IMR-90 (cell line): ENCODE measurements around the gene ARHGEF17. TPM values are rescaled to one million over a fixed set of nuclear protein-coding genes. Genes with fewer than 3 reads are reported as not detected.

Source experiments
- ATAC-seq: fragments of 200-7000 bp; cut with Tn5 transposase; 2 replicates; pipeline ENCODE4 v1.9.1; 2020; ENCODE audit warnings: low read depth, mild to moderate bottlenecking, moderate library complexity
- BruUV-seq: library from RNA; stranded (reverse); fragments of 400-500 nt; replicated peaks from 2 replicates; lab custom pipeline; 2021; lab: Mats Ljungman, UMichigan
- CTCF ChIA-PET: fragments of 300-600 bp; formaldehyde crosslinking; extraction: SDS; loops from one replicate; lab custom pipeline; 2021; ENCODE audit warnings: antibody characterized with exemption; lab: Yijun Ruan, JAX
- POLR2A ChIA-PET: fragments of 300-600 bp; sonication (Branson Sonifier 250); formaldehyde crosslinking; loops from one replicate; lab custom pipeline; 2022; ENCODE audit warnings: antibody characterized with exemption; ENCODE audit not compliant: unreplicated experiment; lab: Charles Lee
- DNase-seq: peaks from one replicate; pipeline ENCODE4 v3.0.0; 2013
- H2AFZ ChIP-seq: replicated peaks from 2 replicates; pipeline ENCODE3; 2013; ENCODE audit warnings: low read length, mild to moderate bottlenecking; ENCODE audit not compliant: poor library complexity
- H2AK5ac ChIP-seq: 2 replicates; pipeline ENCODE4 v1.6.1; 2013; ENCODE audit warnings: low read depth, low read length, inconsistent platforms
- H2AK9ac ChIP-seq: replicated peaks from 2 replicates; pipeline ENCODE3; 2013; ENCODE audit warnings: mild to moderate bottlenecking, low read depth, low read length, moderate library complexity; ENCODE audit not compliant: poor library complexity
- H2BK120ac ChIP-seq: 2 replicates; pipeline ENCODE4 v1.6.1; 2013; ENCODE audit warnings: low read depth, low read length, inconsistent platforms
- H2BK15ac ChIP-seq: 3 replicates; pipeline ENCODE4 v1.6.1; 2013; ENCODE audit warnings: low read depth, low read length, inconsistent platforms
- H2BK20ac ChIP-seq: 2 replicates; pipeline ENCODE4 v1.6.1; 2013; ENCODE audit warnings: low read depth, mild to moderate bottlenecking, inconsistent platforms, low read length, moderate library complexity
- H2BK5ac ChIP-seq: 2 replicates; pipeline ENCODE4 v1.6.1; 2013; ENCODE audit warnings: mild to moderate bottlenecking, low read depth, low read length, inconsistent platforms; ENCODE audit not compliant: poor library complexity, severe bottlenecking
- H3K14ac ChIP-seq: replicated peaks from 2 replicates; pipeline ENCODE4 v1.6.1; 2013; ENCODE audit warnings: low read depth, low read length, inconsistent platforms
- H3K18ac ChIP-seq: 2 replicates; pipeline ENCODE4 v1.6.1; 2013; ENCODE audit warnings: low read depth, low read length, control low read depth
- H3K23ac ChIP-seq: 2 replicates; pipeline ENCODE4 v1.6.1; 2013; ENCODE audit warnings: low read depth, low read length, inconsistent platforms
- H3K27ac ChIP-seq: 2 replicates; pipeline ENCODE4 v1.5.1; 2013; ENCODE audit warnings: mild to moderate bottlenecking, control low read depth, low read length; ENCODE audit not compliant: insufficient read depth
- H3K27me3 ChIP-seq: 2 replicates; pipeline ENCODE4 v1.6.1; 2013; ENCODE audit warnings: low read length; ENCODE audit not compliant: control insufficient read depth, insufficient read depth
- H3K36me3 ChIP-seq: 2 replicates; pipeline ENCODE4 v1.6.1; 2013; ENCODE audit warnings: low read length, mixed read lengths; ENCODE audit not compliant: control insufficient read depth, insufficient read depth
- H3K4ac ChIP-seq: 2 replicates; pipeline ENCODE4 v1.6.1; 2013; ENCODE audit warnings: low read depth, low read length, inconsistent platforms
- H3K4me1 ChIP-seq: 2 replicates; pipeline ENCODE4 v1.6.1; 2013; ENCODE audit warnings: low read length, mixed read lengths; ENCODE audit not compliant: control insufficient read depth, insufficient read depth
- H3K4me2 ChIP-seq: 2 replicates; pipeline ENCODE4 v1.6.1; 2013; ENCODE audit warnings: low read depth, mild to moderate bottlenecking, control low read depth, low read length, moderate library complexity
- H3K4me3 ChIP-seq: 2 replicates; pipeline ENCODE4 v1.5.1; 2013; ENCODE audit warnings: low read depth, mild to moderate bottlenecking, control low read depth, low read length, moderate library complexity; ENCODE audit not compliant: insufficient read depth
- H3K56ac ChIP-seq: 2 replicates; pipeline ENCODE4 v1.6.1; 2013; ENCODE audit warnings: low read length, inconsistent platforms; ENCODE audit not compliant: insufficient read depth; ENCODE audit errors: extremely low read depth
- H3K79me1 ChIP-seq, 2 experiments: 2 replicates each; pipeline ENCODE4 v1.6.1; 2013; ENCODE audit warnings: low read length in 2 of 2, inconsistent platforms in 1 of 2, low read depth in 1 of 2
- H3K9ac ChIP-seq: 2 replicates; pipeline ENCODE4 v1.6.1; 2013; ENCODE audit warnings: low read depth, low read length, control low read depth
- H3K9me1 ChIP-seq: 2 replicates; pipeline ENCODE4 v1.6.1; 2013; ENCODE audit warnings: low read length, inconsistent platforms; ENCODE audit not compliant: insufficient read depth
- H3K9me3 ChIP-seq: 2 replicates; pipeline ENCODE4 v1.6.1; 2013; ENCODE audit warnings: low read length; ENCODE audit not compliant: control insufficient read depth, insufficient read depth
- H4K20me1 ChIP-seq: 2 replicates; pipeline ENCODE4 v1.6.1; 2013; ENCODE audit warnings: low read length, inconsistent platforms; ENCODE audit not compliant: insufficient read depth
- H4K5ac ChIP-seq: 2 replicates; pipeline ENCODE4 v1.6.1; 2013; ENCODE audit warnings: mild to moderate bottlenecking, low read depth, low read length, control low read depth
- H4K8ac ChIP-seq, 2 experiments: 2 replicates each; pipeline ENCODE4 v1.6.1; 2013; ENCODE audit warnings: low read depth in 2 of 2, low read length in 2 of 2, control low read depth in 1 of 2, inconsistent platforms in 1 of 2
- H4K91ac ChIP-seq: 2 replicates; pipeline ENCODE4 v1.6.1; 2013; ENCODE audit warnings: low read depth, low read length, inconsistent platforms; ENCODE audit not compliant: insufficient read depth
- BHLHE40 ChIP-seq: fragments of 150-350 bp; IDR thresholded peaks from 2 replicates; pipeline ENCODE4 v1.6.1; 2016; ENCODE audit warnings: mild to moderate bottlenecking, low read depth, low read length
- CEBPB ChIP-seq: IDR thresholded peaks from 2 replicates; pipeline ENCODE4 v1.6.1; 2012; ENCODE audit warnings: low read depth, low read length, improper control_type of control experiment
- CHD1 ChIP-seq: IDR thresholded peaks from 2 replicates; pipeline ENCODE4 v1.6.1; 2012; ENCODE audit warnings: low read depth, low read length, improper control_type of control experiment
- CTCF ChIP-seq: conservative IDR thresholded peaks from 2 replicates; pipeline ENCODE4 v1.5.1; 2012; ENCODE audit warnings: mild to moderate bottlenecking, low read depth, low read length, improper control_type of control experiment
- ELK1 ChIP-seq: fragments of 150-350 bp; IDR thresholded peaks from 2 replicates; pipeline ENCODE4 v1.6.1; 2016; ENCODE audit warnings: low read depth, mild to moderate bottlenecking, low read length, moderate library complexity, borderline replicate concordance
- FOS ChIP-seq: fragments of 150-350 bp; IDR thresholded peaks from 2 replicates; pipeline ENCODE4 v1.6.1; 2016; ENCODE audit warnings: low read depth, low read length
- MAFK ChIP-seq: IDR thresholded peaks from 2 replicates; pipeline ENCODE4 v1.6.1; 2012; ENCODE audit warnings: low read depth, low read length, improper control_type of control experiment
- MAZ ChIP-seq: IDR thresholded peaks from 2 replicates; pipeline ENCODE4 v1.6.1; 2012; ENCODE audit warnings: low read depth, mild to moderate bottlenecking, low read length, improper control_type of control experiment, moderate library complexity, borderline replicate concordance
- MXI1 ChIP-seq: IDR thresholded peaks from 2 replicates; pipeline ENCODE4 v1.6.1; 2012; ENCODE audit warnings: low read depth, mild to moderate bottlenecking, low read length, moderate library complexity, borderline replicate concordance
- NFE2L2 ChIP-seq: fragments of 150-350 bp; IDR thresholded peaks from 2 replicates; pipeline ENCODE4 v1.6.1; 2016; ENCODE audit warnings: low read depth, mild to moderate bottlenecking, low read length
- POLR2A ChIP-seq: IDR thresholded peaks from 2 replicates; pipeline ENCODE4 v1.6.1; 2012; ENCODE audit warnings: mild to moderate bottlenecking, low read depth, low read length
- RAD21 ChIP-seq: IDR thresholded peaks from 2 replicates; pipeline ENCODE4 v1.6.1; 2012; ENCODE audit warnings: low read length, improper control_type of control experiment
- RCOR1 ChIP-seq: IDR thresholded peaks from 2 replicates; pipeline ENCODE4 v1.6.1; 2012; ENCODE audit warnings: mild to moderate bottlenecking, low read length, improper control_type of control experiment; ENCODE audit not compliant: insufficient replicate concordance
- RFX5 ChIP-seq: IDR thresholded peaks from 2 replicates; pipeline ENCODE4 v1.8.0; 2012; ENCODE audit warnings: low read depth, mild to moderate bottlenecking, low read length, moderate library complexity
- SMC3 ChIP-seq: fragments of 150-350 bp; IDR thresholded peaks from 2 replicates; pipeline ENCODE4 v1.6.1; 2016; ENCODE audit warnings: low read depth, mild to moderate bottlenecking, antibody characterized with exemption, low read length, moderate library complexity
- USF2 ChIP-seq: fragments of 150-350 bp; IDR thresholded peaks from 2 replicates; pipeline ENCODE4 v1.6.1; 2017; ENCODE audit warnings: mild to moderate bottlenecking, antibody characterized with exemption, low read length, low read depth
- WGBS, 2 experiments: methylation state at CpG; one replicate each; pipeline versions ENCODE4 v1.1.5 to v1.1.7; 2013; ENCODE audit warnings: missing lambda C conversion rate in 2 of 2; ENCODE audit not compliant: insufficient read length in 1 of 2; ENCODE audit errors: extremely low coverage in 2 of 2; 5-methylcytosine and 5-hydroxymethylcytosine counted together
- dilution Hi-C: fragments of 300-500 bp; cut with HindIII; formaldehyde crosslinking; loops from one replicate; pipeline ENCODE4 v1.14.3; 2018; ENCODE audit warnings: low sequenced_read_pairs; ENCODE audit not compliant: unreplicated experiment
- in situ Hi-C: fragments of 300-500 bp; cut with MboI; formaldehyde crosslinking; loops from 3 replicates; pipeline ENCODE4 v1.14.3; 2019; ENCODE audit warnings: low sequenced_read_pairs, inconsistent platforms, mixed read lengths
- intact Hi-C: fragments of 100-400 bp; cut with micrococcal nuclease; formaldehyde crosslinking; loops from 2 replicates; pipeline ENCODE4 v1.10.0; 2022
- polyA plus RNA-seq, 3 experiments: library from polyadenylated mRNA; depleted of rRNA; stranded (reverse); fragments of >200 nt; gene quantifications; 2 replicates each; pipeline ENCODE4 v1.2.3, GENCODE V29; 2012; ENCODE audit warnings: low replicate concordance in 1 of 3
- total RNA-seq: library from RNA; depleted of rRNA; stranded (reverse); fragments of >200 nt; gene quantifications from 2 replicates; pipeline ENCODE4 v1.2.3, GENCODE V29; 2012

Gene ARHGEF17
- total and polyA plus RNA-seq, 2 of the 4 experiments (the other 2 are of a cell fraction): 21.7 to 97.7 TPM

GRCh38 chr11:73353422-73353821, 45.3 kb downstream of the ARHGEF17 start:
- Histone ChIP-seq H3K9me3 (no peaks in the 10 kb centered on the region), H4K20me1 (peaks cover 76% of the 10 kb centered on the region), H3K23ac (no peak overlapping the region), H2AK9ac (no peak overlapping the region), H3K79me1 (peaks cover 34 to 90% of the 10 kb centered on the region in 2 experiments), H3K9ac (no peak overlapping the region), H3K56ac (no peak overlapping the region), H2AK5ac (no peak overlapping the region), H3K27ac (no peak overlapping the region), H2BK20ac (no peak overlapping the region), H3K18ac (no peak overlapping the region), H2BK5ac (no peak overlapping the region), H3K9me1 (peaks cover 10% of the 10 kb centered on the region), H3K36me3 (peaks cover 46% of the 10 kb centered on the region), H3K14ac (no peak overlapping the region), H2BK15ac (no peak overlapping the region), H4K91ac (no peak overlapping the region), H3K4me2 (no peak overlapping the region), H3K27me3 (no peaks in the 10 kb centered on the region), H3K4me3 (no peak overlapping the region), H2BK120ac (no peak overlapping the region), H4K5ac (no peak overlapping the region), H4K8ac (no peak overlapping the region), H2AFZ (no peak overlapping the region), H3K4ac (no peak overlapping the region), H3K4me1 (peaks cover 17% of the 10 kb centered on the region; the same call in 1 of the 2 replicates)
- intact Hi-C loops: no loop called here
- no TSS peak for BruUV-seq
- ChIA-PET CTCF (no interaction called here), POLR2A (no interaction called here)
- in situ Hi-C loops: no loop called here
- no CpG with 5 or more reads among the region's 4 CpGs for WGBS, 2 experiments
- ATAC-seq (no peak), DNase-seq (no peak)
- dilution Hi-C loops: no loop called here
- no peak for TF ChIP-seq BHLHE40
- TF ChIP-seq MAFK: no peak
- no peak for TF ChIP-seq CHD1
- TF ChIP-seq POLR2A: no peak
- no peak for TF ChIP-seq NFE2L2
- TF ChIP-seq MXI1: no peak
- no peak for TF ChIP-seq CTCF
- TF ChIP-seq RFX5: no peak
- no peak for TF ChIP-seq MAZ
- TF ChIP-seq CEBPB: no peak
- no peak for TF ChIP-seq ELK1
- no peak for TF ChIP-seq USF2
- no peak for TF ChIP-seq RAD21
- TF ChIP-seq FOS: no peak
- TF ChIP-seq RCOR1: no peak
- TF ChIP-seq SMC3: no peak
